Bone marrow (tissue), 2 donors: ENCODE measurements around the gene MSI2.

Experiments
- DNase-seq, 2 donors: peaks; one replicate each; lab custom pipeline; 2025; lab: John Stamatoyannopoulos, UW

Gene MSI2

DNA sequence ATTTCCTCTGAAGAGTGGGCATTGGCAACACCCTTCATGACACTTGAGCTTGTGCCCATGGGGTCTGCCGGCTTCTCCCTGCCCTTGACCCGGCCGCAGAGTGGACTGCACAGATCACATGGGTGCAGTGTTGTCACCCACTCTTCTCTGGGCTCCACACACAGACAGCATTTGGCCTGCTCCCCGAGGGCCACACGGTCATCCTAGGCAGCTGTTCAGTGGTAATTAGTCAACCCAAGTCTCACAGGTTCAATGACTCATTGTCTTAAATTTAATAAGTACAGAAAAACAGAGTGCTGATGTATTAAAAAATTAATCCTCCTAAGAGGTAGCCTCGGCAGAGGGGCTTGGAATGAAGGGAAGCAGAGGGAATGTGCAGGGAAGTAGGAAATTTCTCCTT lies 204.8 kb downstream of the MSI2 start:
- DNase-seq = peak in 1 of 2 donors; percentile 20

DNA sequence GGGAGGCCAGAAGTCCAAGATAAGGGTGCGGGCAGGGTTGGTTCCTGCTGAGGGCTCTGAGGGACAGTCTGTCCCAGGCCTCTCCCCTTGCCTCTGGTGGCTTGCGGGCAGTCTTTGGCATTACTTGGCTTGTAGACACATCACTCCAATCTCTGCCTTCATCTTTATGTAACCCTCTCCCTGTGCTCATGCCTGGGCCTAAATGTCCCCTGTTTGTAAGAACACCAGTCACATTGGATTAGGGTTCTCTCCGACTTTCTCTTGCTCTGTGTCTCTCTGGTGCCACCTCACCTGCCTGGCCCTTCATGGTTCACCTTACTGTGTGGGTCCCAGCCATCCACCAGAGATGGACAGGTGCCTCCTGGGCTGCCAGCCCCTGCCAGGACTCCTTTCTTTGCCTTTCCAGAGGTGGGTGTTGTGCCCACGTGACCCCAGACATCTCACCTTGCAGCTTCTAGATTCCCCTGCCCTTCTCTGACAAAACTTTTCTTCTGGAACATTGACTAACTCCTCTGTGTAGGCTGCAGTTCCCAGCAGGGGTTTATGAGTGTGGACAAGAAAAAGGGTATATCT lies 205.8 kb downstream of the MSI2 start:
- DNase-seq = no peak

DNA sequence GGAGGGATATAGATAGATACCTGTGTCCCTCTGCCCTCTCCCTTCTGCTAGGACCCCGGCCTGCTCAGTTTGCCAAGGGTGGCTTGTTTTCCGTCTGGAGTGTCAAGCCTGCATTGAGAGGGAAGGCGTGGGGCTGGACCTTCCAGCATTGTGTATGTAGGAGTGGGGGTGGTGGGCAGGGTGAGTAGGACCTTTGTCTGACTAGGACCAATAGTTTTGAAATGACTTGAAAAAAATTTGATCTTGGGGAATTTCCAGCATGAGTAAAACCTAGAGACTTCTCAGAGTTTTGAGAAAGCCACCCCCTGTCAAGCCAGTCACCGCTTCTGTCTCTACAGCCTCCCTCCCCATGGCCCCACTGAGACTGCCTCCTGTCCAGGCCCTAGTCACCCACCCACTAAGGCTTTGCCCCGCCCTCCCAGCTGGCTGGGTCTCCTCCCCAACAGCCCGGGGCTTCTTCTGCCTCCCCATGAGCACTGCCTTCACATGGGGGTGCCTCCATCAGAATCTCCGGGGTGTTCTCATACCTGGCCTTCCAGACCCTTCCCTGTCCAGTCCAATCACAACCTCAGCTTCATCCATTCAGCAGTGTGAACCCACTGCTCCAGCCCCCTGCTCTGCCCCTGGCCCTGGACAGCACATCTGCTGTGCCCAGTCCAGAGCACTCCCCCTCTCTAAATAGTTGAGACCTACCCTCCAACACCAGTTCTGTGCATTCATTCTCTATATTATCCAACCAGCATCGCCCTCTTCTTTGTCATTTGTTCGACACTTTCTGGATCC lies 207.0 kb downstream of the MSI2 start:
- DNase-seq = peak in 1 of 2 donors; percentile 43

DNA sequence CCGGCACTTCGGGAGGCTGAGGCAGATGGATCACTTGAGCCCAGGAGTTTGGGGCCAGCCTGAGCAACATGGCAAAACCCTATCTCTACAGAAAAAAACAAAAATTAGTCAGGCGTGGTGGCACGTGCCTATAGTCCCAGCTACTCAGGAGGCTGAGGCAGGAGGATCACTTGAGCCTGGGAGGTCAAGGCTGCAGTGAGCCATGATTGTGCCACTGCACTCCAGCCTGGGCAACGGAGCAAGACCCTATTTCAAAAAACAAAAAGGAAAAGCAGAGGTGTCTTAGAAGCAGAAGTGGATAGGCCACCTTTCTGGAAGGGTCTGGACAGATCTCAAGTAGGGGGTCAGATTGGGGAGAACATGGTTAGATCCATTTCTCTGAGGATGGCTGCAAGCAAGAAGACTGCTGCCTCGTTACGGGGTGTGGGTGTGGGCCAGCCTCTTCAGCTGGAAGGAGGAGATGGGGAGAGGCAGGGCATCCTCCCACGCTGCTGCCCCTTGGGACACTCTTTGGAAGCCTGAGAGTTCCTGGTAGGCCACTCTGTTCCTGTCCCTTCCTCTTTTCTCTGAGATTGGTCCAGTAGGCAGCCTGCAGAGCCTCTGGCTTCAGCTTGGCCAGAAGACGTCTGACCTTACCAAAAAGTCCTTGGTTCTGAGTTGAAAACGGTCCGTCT lies 208.0 kb downstream of the MSI2 start:
- DNase-seq = no peak

DNA sequence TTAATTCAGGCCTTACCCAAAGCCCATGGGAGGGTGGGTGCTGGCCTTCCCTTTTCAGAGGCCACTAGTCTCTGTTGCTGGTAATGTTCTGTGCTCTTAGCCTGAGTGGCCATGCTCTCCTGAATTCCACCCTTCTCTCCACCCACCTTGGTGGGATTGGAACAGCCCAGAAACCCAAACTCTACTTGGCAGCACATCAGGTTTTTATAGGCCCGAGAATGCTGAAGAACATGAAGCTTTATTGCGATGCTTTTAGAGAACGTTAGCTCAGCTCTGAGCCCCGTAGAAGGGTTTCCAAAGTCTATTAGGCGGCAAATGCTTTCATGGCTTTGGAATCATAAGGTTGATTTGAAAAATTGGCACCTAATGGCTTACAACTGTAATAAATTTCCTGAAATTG lies 209.3 kb downstream of the MSI2 start:
- no peak for DNase-seq

DNA sequence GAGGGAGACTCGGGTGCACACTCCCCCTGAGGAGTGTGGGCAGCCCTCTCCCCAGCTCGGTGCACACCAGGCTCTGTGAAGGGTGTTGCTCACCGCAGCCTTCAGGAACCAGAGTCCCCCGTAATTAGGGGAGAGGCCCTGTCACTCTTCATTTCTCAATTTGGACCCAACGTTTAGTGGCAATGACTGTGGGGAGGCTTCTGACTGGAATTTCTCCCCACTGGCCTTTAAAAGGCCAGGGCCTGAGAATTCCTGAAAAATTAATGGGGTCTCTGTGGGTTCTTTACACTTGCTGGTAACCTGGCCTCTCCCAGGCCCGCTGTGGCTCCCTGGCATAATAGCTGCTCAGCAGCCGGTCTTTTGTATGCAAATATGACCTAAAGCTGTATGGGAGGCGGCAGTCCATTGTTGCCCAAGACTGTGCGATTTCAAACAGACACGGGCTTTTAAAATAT lies 209.7 kb downstream of the MSI2 start:
- no peak for DNase-seq

DNA sequence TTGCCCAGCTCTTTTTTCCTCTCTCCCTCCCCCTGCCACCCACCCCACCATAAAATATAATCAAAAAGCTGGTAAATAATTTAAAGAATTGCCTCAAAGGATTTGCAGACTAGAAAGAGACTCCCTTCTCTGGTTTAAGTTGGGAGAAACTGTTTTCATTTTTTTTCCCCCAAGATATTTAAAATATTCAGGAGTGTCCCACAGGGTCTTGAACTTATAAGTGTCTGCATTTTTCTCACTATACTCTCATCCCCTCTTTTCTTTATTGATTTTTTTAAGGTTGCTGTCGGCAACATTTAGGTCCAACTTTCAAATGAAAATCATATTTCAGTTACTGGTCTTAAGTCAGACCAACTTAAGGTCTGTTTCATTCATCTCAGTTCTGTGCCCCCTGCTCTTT lies 210.2 kb downstream of the MSI2 start:
- no peak for DNase-seq

DNA sequence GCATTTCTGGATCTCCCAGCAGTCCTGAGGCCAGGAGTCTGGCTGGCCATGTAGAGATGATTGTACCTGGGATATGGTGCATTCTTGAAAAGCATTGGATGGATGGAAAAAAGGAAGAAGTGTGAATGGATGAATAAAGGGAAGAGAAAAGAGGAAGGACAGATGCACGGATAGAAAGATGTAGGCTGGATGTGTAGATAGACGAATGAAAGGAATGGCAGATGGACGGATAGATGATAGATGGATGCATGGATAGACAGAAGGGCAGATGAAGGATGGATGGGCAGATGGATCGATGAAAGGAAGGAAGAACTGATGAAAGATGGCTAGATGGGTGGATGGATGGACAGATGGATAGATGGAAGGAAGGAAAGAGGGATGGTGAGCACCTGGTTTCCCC lies 210.9 kb downstream of the MSI2 start:
- no peak for DNase-seq

DNA sequence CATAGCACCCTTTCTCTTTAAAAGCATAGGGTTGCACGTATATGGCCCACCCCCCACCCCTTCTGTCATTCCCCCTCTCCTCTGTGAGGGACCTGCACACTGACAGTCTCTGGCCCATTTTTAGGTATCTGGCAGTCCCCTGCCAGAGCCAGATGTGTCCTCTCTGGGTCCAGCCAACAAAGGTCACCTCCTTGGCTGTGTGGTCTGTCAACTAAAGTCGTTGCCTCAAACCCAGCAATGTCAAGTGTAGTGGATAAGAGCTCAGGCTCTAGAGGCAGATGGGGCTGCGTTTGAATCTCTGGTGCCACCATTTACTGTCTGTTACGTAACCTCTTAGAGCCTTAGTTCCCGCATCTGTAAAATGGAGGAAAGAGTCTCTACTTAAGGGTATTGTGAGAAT lies 211.5 kb downstream of the MSI2 start:
- no peak for DNase-seq

DNA sequence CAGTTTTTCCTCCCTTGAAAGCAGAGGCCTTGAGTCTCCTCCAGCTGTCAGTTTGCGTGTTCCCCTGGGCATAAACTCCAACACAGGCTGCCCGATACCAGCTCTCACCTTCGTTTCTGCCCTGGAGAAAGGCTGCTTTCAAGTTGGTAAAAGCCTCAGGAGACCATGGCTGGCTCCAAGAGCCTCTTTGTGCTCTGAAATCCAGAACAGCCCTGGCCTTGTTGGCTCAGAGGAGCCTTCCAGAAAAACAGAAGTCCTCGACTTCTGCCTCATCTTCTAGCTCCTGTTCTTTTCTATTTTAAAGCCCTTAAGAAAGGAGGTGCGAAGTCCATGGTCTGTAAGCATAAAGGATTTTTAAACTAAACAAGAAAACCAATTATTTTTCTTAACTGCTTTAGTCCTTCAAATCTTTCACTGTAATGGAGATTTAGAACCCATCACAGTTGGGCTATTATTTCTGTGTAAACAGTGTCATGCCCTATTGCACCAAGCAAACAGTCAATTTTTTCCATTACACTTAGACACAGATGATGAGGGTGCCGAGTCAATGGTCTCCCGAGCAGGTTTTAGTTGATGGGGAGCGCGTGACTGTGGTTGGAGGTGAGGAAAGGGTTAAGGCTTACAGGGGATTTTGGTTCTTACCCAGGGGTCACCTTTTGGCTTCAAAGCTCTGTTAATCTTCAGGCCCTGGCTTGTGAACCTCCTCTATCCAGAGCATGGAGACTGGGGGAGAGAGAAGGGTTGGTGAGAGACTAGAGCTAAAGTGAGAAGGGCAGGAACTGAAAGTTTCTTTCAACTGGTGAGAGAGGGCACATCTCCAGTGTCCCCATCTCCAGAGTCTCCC lies 212.8 kb downstream of the MSI2 start:
- no peak for DNase-seq

DNA sequence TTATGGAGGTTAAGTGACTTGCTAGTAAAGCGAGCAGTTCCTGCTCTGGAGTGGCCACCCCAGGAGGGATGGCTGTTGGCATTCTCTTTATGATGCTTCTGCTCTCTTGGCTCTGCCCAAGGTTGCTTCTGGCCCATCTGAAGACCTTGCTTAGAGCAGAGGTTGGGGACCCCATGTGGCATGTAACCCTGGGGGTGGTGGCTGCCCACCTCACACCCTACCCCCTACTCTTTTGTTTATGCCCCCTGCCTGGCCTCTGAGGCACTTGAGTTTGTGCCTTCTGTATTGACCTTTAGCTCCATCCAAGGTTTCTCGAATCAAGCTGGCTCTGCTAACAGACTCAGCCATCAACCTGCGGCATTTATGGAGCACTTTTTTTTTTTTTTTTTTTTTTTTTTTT lies 214.6 kb downstream of the MSI2 start:
- DNase-seq = no peak

DNA sequence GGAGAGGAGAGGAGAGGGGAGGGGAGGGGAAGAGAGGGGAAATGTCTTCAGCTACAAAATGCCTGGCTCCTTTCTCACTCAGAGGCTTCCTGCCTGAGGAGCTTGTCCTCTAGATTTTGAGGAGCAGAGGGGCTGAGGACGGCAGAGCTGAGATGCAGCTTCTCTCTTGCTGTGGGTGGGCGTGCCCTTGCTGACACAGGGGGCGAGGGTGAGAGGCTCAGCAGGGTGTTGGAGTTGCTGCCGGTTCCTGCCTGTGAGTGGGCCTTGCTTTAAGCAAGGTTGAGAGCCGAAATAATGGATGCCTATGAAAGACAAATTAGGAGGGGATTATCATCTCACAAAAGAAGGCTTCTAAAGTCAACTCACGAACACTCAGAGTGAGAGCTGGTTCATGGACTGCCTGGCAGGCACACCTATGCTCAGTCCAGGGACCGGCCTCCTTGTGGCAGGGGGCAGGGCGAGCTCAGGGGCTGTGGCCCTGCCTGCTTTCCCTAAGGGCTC lies 215.6 kb downstream of the MSI2 start:
- no peak for DNase-seq

DNA sequence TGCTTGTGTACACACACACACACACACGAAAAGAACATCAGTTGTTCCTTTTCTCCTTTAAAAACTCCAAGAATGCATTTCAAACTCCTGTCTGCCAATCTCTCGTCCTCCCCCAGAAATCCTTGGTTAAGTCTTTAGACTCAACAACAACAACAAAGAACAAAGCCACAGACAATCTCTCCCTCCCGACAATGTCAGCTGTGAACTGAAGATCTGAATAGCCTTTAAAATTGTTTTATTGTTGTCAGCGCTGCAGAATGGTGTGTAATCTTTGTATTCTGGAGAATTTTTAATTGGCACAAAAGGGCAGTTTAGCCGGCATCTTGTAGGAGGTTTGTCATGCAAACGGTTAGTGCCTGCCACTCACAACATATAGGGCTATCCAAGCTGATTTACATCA lies 219.5 kb downstream of the MSI2 start:
- no peak for DNase-seq

DNA sequence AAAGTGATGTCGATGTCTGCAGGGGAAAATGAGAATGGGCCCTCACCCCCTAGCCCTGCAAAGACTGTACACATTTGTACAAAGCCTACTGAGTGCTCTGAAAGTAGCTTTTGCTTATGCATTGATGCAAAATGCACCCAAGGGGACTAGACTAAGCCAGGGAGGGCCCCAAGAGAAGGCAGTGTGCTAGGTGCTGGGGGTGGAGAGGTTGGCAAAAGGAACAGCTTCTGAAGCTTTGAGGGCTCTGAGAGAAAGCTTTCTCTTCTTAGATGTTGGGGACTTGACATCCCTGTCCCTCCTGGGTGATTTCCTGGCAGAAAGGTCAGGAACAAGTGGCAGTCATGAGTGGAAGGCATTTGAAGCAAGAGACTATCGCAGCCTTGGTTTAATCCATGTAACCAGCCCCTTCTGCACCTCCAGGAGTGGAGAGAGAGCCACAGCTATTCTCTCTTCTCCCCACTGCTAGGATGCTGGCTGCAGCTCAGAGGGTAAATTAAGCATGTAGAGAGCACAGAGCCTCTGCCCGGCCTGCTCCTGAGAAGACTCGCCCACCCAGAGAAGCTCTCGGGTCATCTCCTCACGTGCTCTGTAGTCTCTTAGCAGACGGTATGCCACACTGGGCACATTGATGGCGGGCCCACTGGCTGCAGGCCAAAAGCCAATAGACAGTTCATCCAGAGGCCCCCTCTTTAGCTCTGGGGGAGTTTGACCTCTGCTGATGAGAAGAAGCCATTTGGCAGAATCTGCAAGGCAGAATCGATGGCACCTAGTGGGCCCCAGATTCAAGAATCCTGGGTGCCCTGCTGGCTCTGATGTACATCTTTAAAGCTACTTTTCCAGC lies 221.4 kb downstream of the MSI2 start:
- DNase-seq = no peak

DNA sequence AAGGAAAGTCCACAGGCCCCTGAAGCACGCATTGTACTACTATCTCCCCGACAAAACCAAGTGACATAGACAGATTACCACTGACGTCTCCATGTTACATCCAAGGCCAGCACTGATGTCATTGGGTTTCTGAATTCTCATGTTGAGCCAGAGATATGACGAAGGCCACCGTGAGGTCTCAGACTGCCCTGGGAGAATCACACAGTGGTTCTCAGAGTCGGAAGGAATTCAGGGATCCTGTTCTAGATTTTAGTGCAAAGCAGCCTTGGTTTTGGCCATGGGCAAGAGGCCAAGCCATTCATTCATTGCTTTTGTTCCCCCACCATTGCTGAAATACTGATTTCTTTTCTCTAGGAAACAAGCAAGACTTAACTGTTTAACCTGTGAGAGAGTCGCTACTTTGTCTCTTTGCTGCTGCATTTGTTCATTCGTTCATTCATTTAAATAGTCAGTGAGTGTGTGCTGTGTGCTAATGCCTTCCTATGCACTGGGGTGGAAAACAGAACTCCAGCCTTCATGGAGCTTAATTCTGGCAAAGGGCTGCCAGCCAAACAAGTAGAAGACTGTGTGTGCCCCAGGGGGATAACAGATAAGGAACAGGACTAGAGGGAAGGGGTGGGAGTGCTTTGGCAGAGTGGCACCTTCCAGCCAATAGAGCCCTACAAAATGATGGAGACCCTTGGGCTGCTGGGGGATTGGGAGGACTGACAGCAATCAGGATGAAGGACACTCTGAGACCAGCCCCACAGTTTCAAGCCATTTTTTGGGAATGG lies 222.3 kb downstream of the MSI2 start:
- DNase-seq = no peak

DNA sequence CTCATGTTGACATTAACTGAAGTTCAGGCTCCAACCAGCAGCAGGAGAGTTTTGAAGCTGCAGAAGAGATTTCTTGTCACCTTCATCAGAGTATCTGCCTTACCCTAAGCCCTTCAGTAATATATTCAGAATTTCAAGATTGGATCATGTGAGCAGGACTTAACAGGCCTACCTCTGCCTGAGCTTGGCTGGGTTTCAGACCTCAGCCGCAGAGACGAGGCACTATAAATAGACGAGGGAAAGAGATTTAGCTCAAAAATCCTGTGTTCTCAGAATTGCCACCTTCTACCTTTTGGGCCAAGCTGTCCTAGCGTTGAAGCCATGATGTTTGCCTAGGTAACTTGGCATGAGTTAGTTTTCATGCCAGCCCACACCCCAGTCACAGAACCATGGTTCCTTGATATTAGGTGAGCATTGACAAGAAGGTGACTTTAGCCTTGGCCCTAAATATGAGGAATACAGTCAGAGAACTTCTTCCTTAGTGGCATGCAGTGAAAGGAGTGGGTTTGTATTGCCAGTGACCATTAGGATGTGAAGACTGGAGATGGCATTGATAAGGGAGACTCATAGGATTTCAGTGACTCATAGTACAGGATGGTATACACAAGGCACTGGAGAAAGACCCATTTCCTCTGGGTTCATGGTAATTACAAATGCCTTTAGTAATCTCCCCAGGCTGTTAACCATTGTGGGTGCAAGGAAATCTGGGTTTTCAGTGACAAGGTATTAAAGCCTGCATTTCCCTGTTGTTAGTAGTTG lies 224.3 kb downstream of the MSI2 start:
- peak in 1 of 2 donors; percentile 40 for DNase-seq

DNA sequence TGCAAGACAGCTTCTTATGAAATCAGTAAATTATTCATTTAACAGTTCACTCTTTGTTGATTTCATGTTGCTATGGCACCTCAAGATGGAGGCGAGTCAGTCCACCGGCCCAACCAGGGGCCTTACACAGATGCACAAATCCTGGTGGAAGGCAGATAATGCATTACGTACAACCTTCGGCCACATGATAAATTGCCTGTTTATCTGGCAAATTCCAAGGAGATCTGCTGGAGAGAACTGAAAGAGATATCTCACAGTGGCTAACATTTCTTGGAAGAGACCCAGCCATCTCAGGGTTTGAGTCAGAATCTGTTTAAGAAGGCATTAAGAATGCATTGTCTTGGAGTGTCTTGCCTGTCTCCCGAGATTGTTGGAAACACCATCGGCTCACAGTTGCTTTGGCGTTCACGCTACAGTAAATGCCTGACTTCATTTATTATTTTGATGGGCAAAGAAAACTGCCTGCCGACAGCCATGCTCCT lies 225.6 kb downstream of the MSI2 start:
- no peak for DNase-seq

DNA sequence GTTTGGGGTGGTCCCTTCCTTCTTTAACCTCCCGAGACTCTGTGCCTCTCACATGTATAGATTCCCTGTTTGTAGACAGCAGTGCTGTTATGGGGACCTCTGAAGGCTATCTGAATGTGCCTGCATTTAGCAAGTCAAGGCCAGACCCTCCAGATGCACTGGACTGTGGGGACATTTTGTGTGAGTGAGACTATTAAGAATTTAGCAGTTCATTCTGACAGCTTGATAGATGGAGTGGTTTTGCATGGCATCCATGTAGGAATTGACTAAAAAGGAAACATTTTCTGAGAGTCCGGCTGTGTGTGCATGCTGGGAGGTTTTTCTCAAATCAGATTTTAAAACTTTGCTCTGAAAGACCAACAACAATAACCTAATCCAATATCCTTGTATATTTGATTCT lies 226.3 kb downstream of the MSI2 start:
- no peak for DNase-seq

DNA sequence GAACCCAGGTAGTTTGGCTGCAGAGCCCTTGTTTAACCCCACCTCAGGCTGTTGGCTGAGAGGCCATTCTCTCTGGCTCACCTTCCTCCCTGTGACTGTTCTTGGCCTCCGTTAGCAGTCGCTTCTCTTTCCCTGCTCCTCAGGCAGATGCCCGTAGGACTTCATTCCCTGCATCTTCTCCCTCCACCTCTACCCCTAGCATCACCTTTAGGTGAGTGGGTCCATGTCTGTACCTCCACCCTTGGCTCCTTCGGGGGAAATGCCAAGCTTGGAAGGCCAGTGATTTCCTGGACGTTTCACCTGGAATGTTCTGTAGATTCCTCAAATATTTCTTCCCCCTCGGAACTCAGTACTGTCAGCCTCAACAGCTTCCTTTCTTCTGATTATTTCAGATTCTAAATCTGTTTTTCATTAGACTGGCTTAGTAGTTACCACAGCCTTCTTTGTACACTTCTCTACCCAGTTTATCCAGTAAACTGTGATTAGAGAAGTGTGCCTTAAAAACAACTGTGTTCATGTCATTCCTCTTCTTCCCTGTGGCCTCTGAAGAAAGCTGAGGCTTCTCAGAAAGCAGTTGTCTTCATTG lies 227.9 kb downstream of the MSI2 start:
- DNase-seq = no peak
